GM12878 (cell line): ENCODE measurements around the gene DLG2. TPM values are rescaled to one million over a fixed set of nuclear protein-coding genes. Genes with fewer than 3 reads are reported as not detected.

Experiments
- ATAC-seq: fragments of 200-7000 bp; cut with Tn5 transposase; 3 replicates; pipeline ENCODE4 v1.9.1; 2020; ENCODE audit warnings: mild to moderate bottlenecking, moderate library complexity
- BruUV-seq: library from RNA; stranded (reverse); fragments of 400-500 nt; replicated peaks from 2 replicates; lab custom pipeline; 2021; lab: Mats Ljungman, UMichigan
- CTCF ChIA-PET: fragments of 300-600 bp; sonication (Branson Sonifier 250); formaldehyde crosslinking; extraction: SDS; loops from one replicate; lab custom pipeline; 2021; ENCODE audit warnings: inconsistent platforms; lab: Yijun Ruan, JAX
- POLR2A ChIA-PET: fragments of 350-600 bp; formaldehyde crosslinking; extraction: SDS; loops from one replicate; lab custom pipeline; 2021; ENCODE audit warnings: inconsistent platforms; lab: Charles Lee
- RAD21 ChIA-PET: fragments of 300-600 bp; sonication (Branson Sonifier 250); formaldehyde crosslinking; loops from one replicate; lab custom pipeline; 2023; ENCODE audit warnings: antibody characterized with exemption; ENCODE audit not compliant: unreplicated experiment; lab: Charles Lee
- SMC1A ChIA-PET: fragments of 300-600 bp; sonication (Branson Sonifier 250); formaldehyde crosslinking; loops from one replicate; lab custom pipeline; 2023; ENCODE audit not compliant: unreplicated experiment, uncharacterized antibody; lab: Charles Lee
- DNase-seq: peaks from one replicate; pipeline ENCODE4 v3.0.0-alpha.2; 2011; ENCODE audit warnings: low read depth, low spot score
- FAIRE-seq: peaks from 3 replicates; lab custom pipeline; 2011; peaks lifted over from hg19 to GRCh38; lab: Jason Lieb, UNC
- H2AFZ ChIP-seq: 2 replicates; pipeline ENCODE4 v1.6.0; 2011; ENCODE audit warnings: low read depth, low read length, control low read depth; ENCODE audit not compliant: control insufficient read depth
- H3K27ac ChIP-seq: 2 replicates; pipeline ENCODE4 v1.5.1; 2011; ENCODE audit warnings: control low read depth; ENCODE audit not compliant: control insufficient read depth, insufficient read depth
- H3K27me3 ChIP-seq, 2 experiments: replicated peaks in 1 of 2; 2 replicates each; pipeline versions ENCODE4 v1.6.0 to v1.6.1; 2011; ENCODE audit warnings: low read length in 1 of 2; ENCODE audit not compliant: control insufficient read depth in 2 of 2, insufficient read depth in 2 of 2
- H3K36me3 ChIP-seq, 2 experiments: 2 replicates each; pipeline ENCODE4 v1.5.1; 2011; ENCODE audit warnings: low read length in 1 of 2; ENCODE audit not compliant: control insufficient read depth in 2 of 2, insufficient read depth in 2 of 2
- H3K4me1 ChIP-seq: 2 replicates; pipeline ENCODE4 v1.6.1; 2011; ENCODE audit warnings: mild to moderate bottlenecking, low read length, moderate library complexity, mixed read lengths; ENCODE audit not compliant: control insufficient read depth, insufficient read depth
- H3K4me2 ChIP-seq: 2 replicates; pipeline ENCODE4 v1.6.0; 2011; ENCODE audit warnings: control low read depth; ENCODE audit not compliant: control insufficient read depth, insufficient read depth
- H3K4me3 ChIP-seq: fragments of 200-600 bp; sonication (generic); 2 replicates; pipeline ENCODE4 v1.5.1; 2016
- H3K79me2 ChIP-seq: 2 replicates; pipeline ENCODE4 v1.6.0; 2011; ENCODE audit warnings: low read length; ENCODE audit not compliant: control insufficient read depth, insufficient read depth
- H3K9ac ChIP-seq: 2 replicates; pipeline ENCODE4 v1.8.0; 2011; ENCODE audit warnings: low read length, control low read depth, mixed read lengths; ENCODE audit not compliant: control insufficient read depth, insufficient read depth
- H3K9me3 ChIP-seq: replicated peaks from 3 replicates; pipeline ENCODE4 v1.5.1; 2011; ENCODE audit warnings: mild to moderate bottlenecking, low read length; ENCODE audit not compliant: control insufficient read depth, insufficient read depth
- H4K20me1 ChIP-seq: 2 replicates; pipeline ENCODE4 v1.6.0; 2011; ENCODE audit not compliant: control insufficient read depth, insufficient read depth
- CBX5 ChIP-seq: sonication (generic); IDR thresholded peaks from 2 replicates; pipeline ENCODE4 v1.6.1; 2016; ENCODE audit warnings: low read depth, moderate library complexity, mild to moderate bottlenecking, inconsistent platforms
- EED ChIP-seq: sonication (generic); IDR thresholded peaks from 2 replicates; pipeline ENCODE4 v1.6.1; 2016; ENCODE audit warnings: antibody characterized with exemption, low read depth
- MXI1 ChIP-seq: fragments of 150-350 bp; IDR thresholded peaks from 2 replicates; pipeline ENCODE4 v1.6.1; 2011; ENCODE audit warnings: low read depth, mild to moderate bottlenecking, inconsistent platforms, low read length, improper control_type of control experiment
- MYB ChIP-seq: fragments of 150-350 bp; IDR thresholded peaks from 2 replicates; pipeline ENCODE4 v1.6.1; 2014; ENCODE audit warnings: mild to moderate bottlenecking, low read depth, low read length, borderline replicate concordance
- POLR2AphosphoS2 ChIP-seq: IDR thresholded peaks from 2 replicates; pipeline ENCODE4 v1.6.1; 2011; ENCODE audit warnings: low read depth, mild to moderate bottlenecking, low read length, improper control_type of control experiment, moderate library complexity
- STAT3 ChIP-seq: IDR thresholded peaks from 2 replicates; pipeline ENCODE4 v1.6.1; 2011; ENCODE audit warnings: low read depth, low read length, improper control_type of control experiment
- WGBS: methylation state at CpG from one replicate; pipeline ENCODE4 v1.1.6; 2016; ENCODE audit warnings: low lambda C conversion rate; ENCODE audit not compliant: insufficient replicate concordance, insufficient coverage; ENCODE audit errors: missing lambda C conversion rate; 5-methylcytosine and 5-hydroxymethylcytosine counted together
- in situ Hi-C: fragments of 300-500 bp; cut with MboI; formaldehyde crosslinking; loops from 9 replicates; pipeline ENCODE4 v1.14.3; 2018; ENCODE audit warnings: mixed read lengths
- intact Hi-C: fragments of 100-400 bp; cut with micrococcal nuclease; formaldehyde crosslinking; loops from one replicate; pipeline ENCODE4 v1.14.2; 2022; ENCODE audit not compliant: unreplicated experiment
- polyA plus RNA-seq, 11 experiments: library from polyadenylated mRNA; depleted of rRNA in 4 of 11; unstranded in 6 of 11; stranded (reverse) in 5 of 11; fragments of >200 nt; fragmentation: Nextera tagmentation in 4 of 11; fragmentation: Illumina TruSeq in 1 of 11; extraction: Ambion mirVana in 4 of 11; extraction: Trizol in 1 of 11; gene quantifications; 1 replicate in 1 of 11; 2 replicates in 10 of 11; pipeline versions ENCODE4 v1.2.1 to v1.2.3, GENCODE V29; 2011 to 2016; ENCODE audit warnings: inconsistent platforms in 2 of 11, missing spikeins in 2 of 11, low read depth in 1 of 11
- total RNA-seq, 4 experiments: library from RNA; depleted of rRNA in 3 of 4; stranded (reverse); fragments of >200 nt in 3 of 4; fragmentation: Illumina TruSeq in 1 of 4; extraction: Trizol in 1 of 4; gene quantifications; 2 replicates each; pipeline versions ENCODE4 v1.2.1 to v1.2.3, GENCODE V29; 2013 to 2021
- TF ChIP-seq, protein P1 (sequence below): fragments of 450-650 bp; IDR thresholded peaks from 2 replicates; pipeline ENCODE4 v1.6.1; 2017; ENCODE audit warnings: low read depth, mild to moderate bottlenecking, moderate library complexity
- TF ChIP-seq, protein P2 (sequence below): fragments of 450-650 bp; IDR thresholded peaks from 2 replicates; pipeline ENCODE4 v1.6.1; 2017; ENCODE audit warnings: mild to moderate bottlenecking, moderate library complexity
- TF ChIP-seq, protein P3 (sequence below): fragments of 450-650 bp; IDR thresholded peaks from 2 replicates; pipeline ENCODE4 v1.6.1; 2017; ENCODE audit warnings: mild to moderate bottlenecking

The DLG2 gene
- total and polyA plus RNA-seq, 10 of the 15 experiments (the other 5 are each of a cell fraction or from before 2014, with no cell fraction given), result 0.09 to 0.98 (median 0.35) TPM

DNA sequence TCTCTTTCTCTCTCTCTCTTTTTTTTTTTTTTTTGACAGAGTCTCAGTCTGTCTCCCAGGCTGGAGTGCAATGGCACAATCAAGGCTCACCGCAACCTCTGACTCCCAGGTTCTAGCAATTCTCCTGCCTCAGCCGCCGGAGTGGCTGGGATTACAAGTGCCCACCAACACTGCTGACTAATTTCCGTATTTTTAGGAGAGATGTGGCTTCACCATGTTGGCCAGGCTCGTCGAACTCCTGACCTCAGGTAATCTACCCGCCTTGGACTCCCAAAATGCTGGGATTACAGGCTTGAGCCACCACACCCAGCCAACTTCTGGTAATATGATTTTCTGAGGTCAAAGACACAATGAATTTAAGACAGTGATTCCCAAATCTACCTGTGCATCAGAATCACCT, 1681.2 kb downstream of the DLG2 start:
- no peak for FAIRE-seq
- Histone ChIP-seq H3K79me2 (no peaks in the 10 kb centered on the region), H4K20me1 (no peaks in the 10 kb centered on the region), H3K4me1 (no peaks in the 10 kb centered on the region), H3K4me3 (no peak overlapping the region), H3K36me3 (no peaks in the 10 kb centered on the region), H3K9me3 (no peaks in the 10 kb centered on the region; the same call in 2 of the 3 replicates), H3K4me2 (no peak overlapping the region), H3K27ac (no peak overlapping the region), H2AFZ (no peak overlapping the region), H3K27me3 (no peaks in the 10 kb centered on the region), H3K9ac (no peak overlapping the region)
- POLR2A ChIA-PET, result no interaction called here
- intact Hi-C loops, result no loop called here
- no peak for ATAC-seq
- no peak for DNase-seq
- WGBS, result 52% methylated on average over 7 of the region's 7 CpGs
- BruUV-seq, result no TSS peak
- RAD21 ChIA-PET, result no interaction called here
- TF ChIP-seq CBX5, result no peak
- TF ChIP-seq STAT3, result no peak
- no peak for TF ChIP-seq MYB
- TF ChIP-seq, protein P1, sequence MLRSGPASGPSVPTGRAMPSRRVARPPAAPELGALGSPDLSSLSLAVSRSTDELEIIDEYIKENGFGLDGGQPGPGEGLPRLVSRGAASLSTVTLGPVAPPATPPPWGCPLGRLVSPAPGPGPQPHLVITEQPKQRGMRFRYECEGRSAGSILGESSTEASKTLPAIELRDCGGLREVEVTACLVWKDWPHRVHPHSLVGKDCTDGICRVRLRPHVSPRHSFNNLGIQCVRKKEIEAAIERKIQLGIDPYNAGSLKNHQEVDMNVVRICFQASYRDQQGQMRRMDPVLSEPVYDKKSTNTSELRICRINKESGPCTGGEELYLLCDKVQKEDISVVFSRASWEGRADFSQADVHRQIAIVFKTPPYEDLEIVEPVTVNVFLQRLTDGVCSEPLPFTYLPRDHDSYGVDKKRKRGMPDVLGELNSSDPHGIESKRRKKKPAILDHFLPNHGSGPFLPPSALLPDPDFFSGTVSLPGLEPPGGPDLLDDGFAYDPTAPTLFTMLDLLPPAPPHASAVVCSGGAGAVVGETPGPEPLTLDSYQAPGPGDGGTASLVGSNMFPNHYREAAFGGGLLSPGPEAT, result no peak
- no peak for TF ChIP-seq POLR2AphosphoS2
- in situ Hi-C loops, result no loop called here
- SMC1A ChIA-PET, result no interaction called here
- CTCF ChIA-PET, result no interaction called here

DNA sequence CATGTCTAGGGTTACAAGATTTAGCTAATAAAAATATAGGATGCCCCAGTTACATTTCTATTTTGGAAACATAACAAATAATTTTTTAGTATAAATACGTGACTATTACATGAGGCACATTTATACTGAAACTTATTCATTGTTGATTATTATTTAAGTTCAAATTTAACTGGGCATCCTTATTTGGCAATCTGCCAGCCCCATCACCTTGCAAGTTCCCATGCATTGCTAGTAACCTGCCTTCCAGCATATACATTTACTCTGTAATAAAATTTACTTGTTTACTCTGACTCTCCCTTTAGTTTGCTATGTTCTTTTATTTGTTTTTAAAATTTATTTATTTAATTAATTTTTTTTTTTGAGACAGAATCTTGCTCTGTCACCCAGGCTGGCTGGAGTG, 1686.1 kb downstream of the DLG2 start:
- H3K4me3 ChIP-seq, result no peak overlapping the region
- DNase-seq (no peak), FAIRE-seq (no peak), ATAC-seq (no peak)
- no peaks in the 10 kb centered on the region for H3K36me3 ChIP-seq
- no peak overlapping the region for H3K27ac ChIP-seq
- H3K9ac ChIP-seq, result no peak overlapping the region
- H4K20me1 ChIP-seq, result no peaks in the 10 kb centered on the region
- TF ChIP-seq MXI1 (no peak), EED (no peak)
- TF ChIP-seq, protein P2, sequence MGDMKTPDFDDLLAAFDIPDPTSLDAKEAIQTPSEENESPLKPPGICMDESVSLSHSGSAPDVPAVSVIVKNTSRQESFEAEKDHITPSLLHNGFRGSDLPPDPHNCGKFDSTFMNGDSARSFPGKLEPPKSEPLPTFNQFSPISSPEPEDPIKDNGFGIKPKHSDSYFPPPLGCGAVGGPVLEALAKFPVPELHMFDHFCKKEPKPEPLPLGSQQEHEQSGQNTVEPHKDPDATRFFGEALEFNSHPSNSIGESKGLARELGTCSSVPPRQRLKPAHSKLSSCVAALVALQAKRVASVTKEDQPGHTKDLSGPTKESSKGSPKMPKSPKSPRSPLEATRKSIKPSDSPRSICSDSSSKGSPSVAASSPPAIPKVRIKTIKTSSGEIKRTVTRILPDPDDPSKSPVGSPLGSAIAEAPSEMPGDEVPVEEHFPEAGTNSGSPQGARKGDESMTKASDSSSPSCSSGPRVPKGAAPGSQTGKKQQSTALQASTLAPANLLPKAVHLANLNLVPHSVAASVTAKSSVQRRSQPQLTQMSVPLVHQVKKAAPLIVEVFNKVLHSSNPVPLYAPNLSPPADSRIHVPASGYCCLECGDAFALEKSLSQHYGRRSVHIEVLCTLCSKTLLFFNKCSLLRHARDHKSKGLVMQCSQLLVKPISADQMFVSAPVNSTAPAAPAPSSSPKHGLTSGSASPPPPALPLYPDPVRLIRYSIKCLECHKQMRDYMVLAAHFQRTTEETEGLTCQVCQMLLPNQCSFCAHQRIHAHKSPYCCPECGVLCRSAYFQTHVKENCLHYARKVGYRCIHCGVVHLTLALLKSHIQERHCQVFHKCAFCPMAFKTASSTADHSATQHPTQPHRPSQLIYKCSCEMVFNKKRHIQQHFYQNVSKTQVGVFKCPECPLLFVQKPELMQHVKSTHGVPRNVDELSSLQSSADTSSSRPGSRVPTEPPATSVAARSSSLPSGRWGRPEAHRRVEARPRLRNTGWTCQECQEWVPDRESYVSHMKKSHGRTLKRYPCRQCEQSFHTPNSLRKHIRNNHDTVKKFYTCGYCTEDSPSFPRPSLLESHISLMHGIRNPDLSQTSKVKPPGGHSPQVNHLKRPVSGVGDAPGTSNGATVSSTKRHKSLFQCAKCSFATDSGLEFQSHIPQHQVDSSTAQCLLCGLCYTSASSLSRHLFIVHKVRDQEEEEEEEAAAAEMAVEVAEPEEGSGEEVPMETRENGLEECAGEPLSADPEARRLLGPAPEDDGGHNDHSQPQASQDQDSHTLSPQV, result no peak
- TF ChIP-seq, protein P3, sequence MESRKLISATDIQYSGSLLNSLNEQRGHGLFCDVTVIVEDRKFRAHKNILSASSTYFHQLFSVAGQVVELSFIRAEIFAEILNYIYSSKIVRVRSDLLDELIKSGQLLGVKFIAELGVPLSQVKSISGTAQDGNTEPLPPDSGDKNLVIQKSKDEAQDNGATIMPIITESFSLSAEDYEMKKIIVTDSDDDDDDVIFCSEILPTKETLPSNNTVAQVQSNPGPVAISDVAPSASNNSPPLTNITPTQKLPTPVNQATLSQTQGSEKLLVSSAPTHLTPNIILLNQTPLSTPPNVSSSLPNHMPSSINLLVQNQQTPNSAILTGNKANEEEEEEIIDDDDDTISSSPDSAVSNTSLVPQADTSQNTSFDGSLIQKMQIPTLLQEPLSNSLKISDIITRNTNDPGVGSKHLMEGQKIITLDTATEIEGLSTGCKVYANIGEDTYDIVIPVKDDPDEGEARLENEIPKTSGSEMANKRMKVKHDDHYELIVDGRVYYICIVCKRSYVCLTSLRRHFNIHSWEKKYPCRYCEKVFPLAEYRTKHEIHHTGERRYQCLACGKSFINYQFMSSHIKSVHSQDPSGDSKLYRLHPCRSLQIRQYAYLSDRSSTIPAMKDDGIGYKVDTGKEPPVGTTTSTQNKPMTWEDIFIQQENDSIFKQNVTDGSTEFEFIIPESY, result no peak
- no peaks in the 10 kb centered on the region for H3K79me2 ChIP-seq
- in situ Hi-C loops (no loop called here), intact Hi-C loops (no loop called here)
- no peak overlapping the region for H3K4me2 ChIP-seq
- ChIA-PET RAD21 (no interaction called here), CTCF (no interaction called here), POLR2A (no interaction called here), SMC1A (no interaction called here)
- H3K4me1 ChIP-seq, result no peaks in the 10 kb centered on the region
- no peaks in the 10 kb centered on the region; the same call in 2 of the 3 replicates for H3K9me3 ChIP-seq
- BruUV-seq, result no TSS peak
- WGBS, result 0% methylated on average over 1 of the region's 1 CpG
- H3K27me3 ChIP-seq, result no peaks in the 10 kb centered on the region
- H2AFZ ChIP-seq, result no peak overlapping the region
